ENCODE data around the gene PIK3R6. TPM values are rescaled to one million over a fixed set of nuclear protein-coding genes. Genes with fewer than 3 reads are reported as not detected.

The PIK3R6 gene
- total and polyA plus RNA-seq, 2 of the 13 experiments (the other 11 are each of a cell fraction or from before 2014, with no cell fraction given) = not detected

- ATAC-seq (peak; percentile 86), DNase-seq (ENCODE audit: low spot score) (peak; percentile 31), FAIRE-seq (no peak)
- POLR2A ChIA-PET = no interaction called here
- Histone ChIP-seq H3K9me3 (ENCODE audit: low read length) (no peaks in the 10 kb centered on the region), H3K27me3 (ENCODE audit: control insufficient read depth in 1 of 2, insufficient read depth in 2 of 2, low read length in 2 of 2) (peaks cover 1 to 23% of the 10 kb centered on the region in 2 experiments), H3K4me1 (ENCODE audit: insufficient read depth, low read length) (no peaks in the 10 kb centered on the region), H3K79me2 (ENCODE audit: insufficient read depth, low read length) (no peaks in the 10 kb centered on the region), H4K20me1 (ENCODE audit: insufficient read depth, low read length) (no peaks in the 10 kb centered on the region), H2AFZ (ENCODE audit: low read length) (no peak overlapping the region), H3K4me2 (ENCODE audit: low read depth, low read length) (no peak overlapping the region), H3K4me3 (replicated peaks in 1 of 3; ENCODE audit: insufficient read depth in 1 of 3, low read depth in 2 of 3, low read length in 3 of 3) (no peak overlapping the region), H3K9ac (ENCODE audit: insufficient read depth, low read depth, low read length) (no peak overlapping the region), H3K27ac (ENCODE audit: extremely low read length, insufficient read depth, low read length) (no peak overlapping the region), H3K36me3 (replicated peaks in 1 of 2; ENCODE audit: control insufficient read depth in 1 of 2, insufficient read depth in 2 of 2, low read length in 2 of 2) (no peaks in the 10 kb centered on the region)
- in situ Hi-C loops (cut with HindIII; ENCODE audit: extremely low pct_ligation_motif_present, low pct_unique_long_range_greater_than_20kb) (no loop called here), intact Hi-C loops (cut with micrococcal nuclease; ENCODE audit: unreplicated experiment) (loop anchor here (5.0 kb wide), 1 partner anchor 94 kb away; no protein-coding TSS in a partner anchor)
- no TSS peak for BruUV-seq (replicated peaks)
- CTCF ChIA-PET (ENCODE audit: low intra/inter-chr PET ratio, low total read pairs) = interaction anchor here (1.7 kb wide), 1 partner anchor 91 kb away, joined by 4 read pairs; no protein-coding TSS in a partner anchor
- peak; percentile 44; the same call in 1 of the 2 replicates for TF ChIP-seq STAG1 (CRISPR knock-in tag; IDR thresholded peaks at IDR 0.05)
- no peak for TF ChIP-seq ZNF569 (CRISPR knock-in tag; IDR thresholded peaks at IDR 0.05; ENCODE audit: borderline replicate concordance)
- TF ChIP-seq, protein P1, sequence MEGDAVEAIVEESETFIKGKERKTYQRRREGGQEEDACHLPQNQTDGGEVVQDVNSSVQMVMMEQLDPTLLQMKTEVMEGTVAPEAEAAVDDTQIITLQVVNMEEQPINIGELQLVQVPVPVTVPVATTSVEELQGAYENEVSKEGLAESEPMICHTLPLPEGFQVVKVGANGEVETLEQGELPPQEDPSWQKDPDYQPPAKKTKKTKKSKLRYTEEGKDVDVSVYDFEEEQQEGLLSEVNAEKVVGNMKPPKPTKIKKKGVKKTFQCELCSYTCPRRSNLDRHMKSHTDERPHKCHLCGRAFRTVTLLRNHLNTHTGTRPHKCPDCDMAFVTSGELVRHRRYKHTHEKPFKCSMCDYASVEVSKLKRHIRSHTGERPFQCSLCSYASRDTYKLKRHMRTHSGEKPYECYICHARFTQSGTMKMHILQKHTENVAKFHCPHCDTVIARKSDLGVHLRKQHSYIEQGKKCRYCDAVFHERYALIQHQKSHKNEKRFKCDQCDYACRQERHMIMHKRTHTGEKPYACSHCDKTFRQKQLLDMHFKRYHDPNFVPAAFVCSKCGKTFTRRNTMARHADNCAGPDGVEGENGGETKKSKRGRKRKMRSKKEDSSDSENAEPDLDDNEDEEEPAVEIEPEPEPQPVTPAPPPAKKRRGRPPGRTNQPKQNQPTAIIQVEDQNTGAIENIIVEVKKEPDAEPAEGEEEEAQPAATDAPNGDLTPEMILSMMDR (CRISPR knock-in tag; IDR thresholded peaks at IDR 0.05) = peak; percentile 53
- TF ChIP-seq, protein P2, sequence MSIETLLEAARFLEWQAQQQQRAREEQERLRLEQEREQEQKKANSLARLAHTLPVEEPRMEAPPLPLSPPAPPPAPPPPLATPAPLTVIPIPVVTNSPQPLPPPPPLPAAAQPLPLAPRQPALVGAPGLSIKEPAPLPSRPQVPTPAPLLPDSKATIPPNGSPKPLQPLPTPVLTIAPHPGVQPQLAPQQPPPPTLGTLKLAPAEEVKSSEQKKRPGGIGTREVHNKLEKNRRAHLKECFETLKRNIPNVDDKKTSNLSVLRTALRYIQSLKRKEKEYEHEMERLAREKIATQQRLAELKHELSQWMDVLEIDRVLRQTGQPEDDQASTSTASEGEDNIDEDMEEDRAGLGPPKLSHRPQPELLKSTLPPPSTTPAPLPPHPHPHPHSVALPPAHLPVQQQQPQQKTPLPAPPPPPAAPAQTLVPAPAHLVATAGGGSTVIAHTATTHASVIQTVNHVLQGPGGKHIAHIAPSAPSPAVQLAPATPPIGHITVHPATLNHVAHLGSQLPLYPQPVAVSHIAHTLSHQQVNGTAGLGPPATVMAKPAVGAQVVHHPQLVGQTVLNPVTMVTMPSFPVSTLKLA (IDR thresholded peaks at IDR 0.05) = peak; percentile 57
- TF ChIP-seq KDM4B (CRISPR knock-in tag; IDR thresholded peaks at IDR 0.05) = no peak
- peak; percentile 27 for TF ChIP-seq XRCC5 (optimal IDR thresholded peaks at IDR 0.05; ENCODE audit: low read length)
- WGBS (ENCODE audit: low lambda C conversion rate) = 14% methylated on average over 7 of the region's 19 CpGs
Measured at GRCh38 chr17:8803531-8804420, 63.7 kb downstream of the PIK3R6 start.

Data from HepG2 (cell line).